Fibroblast of the aortic adventitia (primary cell): ENCODE results near the gene MYO1B. TPM values are rescaled to one million over a fixed set of nuclear protein-coding genes. Genes with fewer than 3 reads are reported as not detected.

Experiments used
- DNase-seq: peaks from one replicate; pipeline ENCODE4 v3.0.0-alpha.2; 2010; ENCODE audit warnings: low read depth
- H3K4me3 ChIP-seq: 2 replicates; pipeline ENCODE4 v1.5.1; 2011; ENCODE audit warnings: low read depth, mild to moderate bottlenecking, control low read depth, low read length, moderate library complexity
- total RNA-seq: library from RNA; depleted of rRNA; stranded (reverse); fragments of >200 nt; gene quantifications from 2 replicates; pipeline ENCODE4 v1.2.3, GENCODE V29; 2012; ENCODE audit warnings: low replicate concordance
- TF ChIP-seq, protein P1 (sequence below): IDR thresholded peaks from 2 replicates; pipeline ENCODE4 v1.5.1; 2011; ENCODE audit warnings: mild to moderate bottlenecking, low read length, control low read depth, inconsistent platforms; ENCODE audit not compliant: insufficient read depth

MYO1B gene
- total RNA-seq, 1 donor: 103 TPM

- DNase-seq: peak; percentile 10
- TF ChIP-seq, protein P1, sequence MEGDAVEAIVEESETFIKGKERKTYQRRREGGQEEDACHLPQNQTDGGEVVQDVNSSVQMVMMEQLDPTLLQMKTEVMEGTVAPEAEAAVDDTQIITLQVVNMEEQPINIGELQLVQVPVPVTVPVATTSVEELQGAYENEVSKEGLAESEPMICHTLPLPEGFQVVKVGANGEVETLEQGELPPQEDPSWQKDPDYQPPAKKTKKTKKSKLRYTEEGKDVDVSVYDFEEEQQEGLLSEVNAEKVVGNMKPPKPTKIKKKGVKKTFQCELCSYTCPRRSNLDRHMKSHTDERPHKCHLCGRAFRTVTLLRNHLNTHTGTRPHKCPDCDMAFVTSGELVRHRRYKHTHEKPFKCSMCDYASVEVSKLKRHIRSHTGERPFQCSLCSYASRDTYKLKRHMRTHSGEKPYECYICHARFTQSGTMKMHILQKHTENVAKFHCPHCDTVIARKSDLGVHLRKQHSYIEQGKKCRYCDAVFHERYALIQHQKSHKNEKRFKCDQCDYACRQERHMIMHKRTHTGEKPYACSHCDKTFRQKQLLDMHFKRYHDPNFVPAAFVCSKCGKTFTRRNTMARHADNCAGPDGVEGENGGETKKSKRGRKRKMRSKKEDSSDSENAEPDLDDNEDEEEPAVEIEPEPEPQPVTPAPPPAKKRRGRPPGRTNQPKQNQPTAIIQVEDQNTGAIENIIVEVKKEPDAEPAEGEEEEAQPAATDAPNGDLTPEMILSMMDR: no peak
- no peak overlapping the region for H3K4me3 ChIP-seq
Observed at GRCh38 chr2:191349990-191350389, 104.8 kb downstream of the MYO1B start.

DNA sequence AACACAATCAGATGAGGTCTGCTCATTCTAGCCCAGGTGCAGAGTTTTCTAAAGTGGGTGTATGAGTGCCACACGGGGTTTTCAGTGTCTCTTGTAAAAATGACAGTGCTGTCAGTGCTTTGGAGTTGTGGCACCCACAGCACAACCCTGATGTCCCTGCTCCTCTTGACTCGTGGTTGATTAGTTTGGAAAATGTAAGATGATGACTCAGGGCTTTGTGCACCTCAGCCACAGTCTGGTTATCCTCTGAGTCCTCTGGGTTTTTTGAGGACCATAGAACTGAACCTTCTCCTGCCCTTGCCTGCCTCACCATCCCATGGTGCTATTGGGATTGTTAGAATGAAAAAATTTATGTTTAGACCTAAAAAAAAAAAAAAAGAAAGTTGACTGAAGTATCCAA, 105.6 kb downstream of the MYO1B start:
- peak; percentile 34 for DNase-seq
- H3K4me3 ChIP-seq: no peak overlapping the region
- TF ChIP-seq, protein P1: no peak

DNA sequence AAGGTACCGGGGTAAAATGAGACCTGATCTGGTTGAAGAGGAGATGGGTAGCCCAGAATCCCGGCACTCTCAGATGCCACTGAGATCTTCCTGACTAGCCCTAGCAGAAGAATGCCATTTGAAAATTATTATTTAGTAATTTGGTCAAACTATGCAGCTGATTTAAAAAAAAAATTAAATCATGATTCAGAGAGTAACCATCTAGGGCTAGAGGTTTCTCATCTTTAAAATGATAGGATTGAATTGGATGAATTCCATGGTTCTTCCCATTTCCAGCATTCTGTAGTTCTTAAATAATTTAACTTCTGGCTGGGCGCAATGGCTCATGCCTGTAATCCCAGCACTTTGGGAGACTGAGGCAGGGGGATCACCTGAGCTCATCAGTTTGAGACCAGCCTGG, 106.1 kb downstream of the MYO1B start:
- DNase-seq: peak; percentile 42
- H3K4me3 ChIP-seq: no peak overlapping the region
- TF ChIP-seq, protein P1: no peak

DNA sequence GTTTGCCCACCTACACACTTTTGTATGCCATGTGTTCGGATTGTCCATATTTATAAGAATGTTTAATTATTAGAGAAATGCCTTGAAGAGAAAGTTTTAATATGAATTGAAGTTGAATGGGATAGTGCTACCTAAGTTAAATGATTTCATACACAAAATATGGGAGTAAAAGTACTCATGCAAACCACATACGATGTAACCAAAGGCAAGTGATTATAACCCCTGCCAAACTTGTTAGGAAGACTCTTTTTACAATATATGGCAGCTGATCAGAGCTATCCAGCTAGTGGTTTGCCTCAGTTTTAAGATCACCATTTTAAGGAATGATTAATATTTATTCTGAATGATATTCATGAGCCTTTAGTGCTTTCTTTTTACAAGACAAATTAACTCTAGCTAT, 106.7 kb downstream of the MYO1B start:
- no peak overlapping the region for H3K4me3 ChIP-seq
- DNase-seq: peak; percentile 64
- TF ChIP-seq, protein P1: no peak

DNA sequence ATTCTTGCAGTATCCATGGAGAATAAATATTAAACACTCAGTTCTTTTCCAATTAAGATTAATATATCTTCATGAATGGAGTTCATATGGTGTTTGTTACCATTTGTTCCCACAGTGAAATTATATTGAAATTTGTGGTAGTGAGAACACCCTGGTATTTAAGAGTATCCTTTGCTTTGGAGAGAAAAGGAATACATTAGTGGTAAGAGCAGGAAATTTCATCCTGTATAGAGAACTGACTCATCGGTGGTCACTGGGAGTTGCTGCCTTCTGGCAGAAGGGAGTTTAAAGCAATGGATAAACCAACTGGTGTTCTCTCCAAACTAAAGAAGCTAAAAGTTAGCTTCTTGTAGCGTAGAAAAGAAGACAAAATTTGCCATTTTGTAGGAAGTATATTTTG, 107.3 kb downstream of the MYO1B start:
- DNase-seq: peak; percentile 74
- TF ChIP-seq, protein P1: no peak
- no peak overlapping the region for H3K4me3 ChIP-seq

GRCh38 chr2:191355170-191355758, 110.1 kb downstream of the MYO1B start:
- DNase-seq: no peak

More at GRCh38 chr2:191355170-191355758, 110.1 kb downstream of the MYO1B start:
- no peak overlapping the region for H3K4me3 ChIP-seq
- TF ChIP-seq, protein P1: no peak
